NCI-H748 (cell line): ENCODE measurements around the gene CRB3.

Source experiments
- DNase-seq: peaks from one replicate; lab custom pipeline; 2025; ENCODE audit not compliant: unreplicated experiment; lab: John Stamatoyannopoulos, UW

Gene CRB3

DNA sequence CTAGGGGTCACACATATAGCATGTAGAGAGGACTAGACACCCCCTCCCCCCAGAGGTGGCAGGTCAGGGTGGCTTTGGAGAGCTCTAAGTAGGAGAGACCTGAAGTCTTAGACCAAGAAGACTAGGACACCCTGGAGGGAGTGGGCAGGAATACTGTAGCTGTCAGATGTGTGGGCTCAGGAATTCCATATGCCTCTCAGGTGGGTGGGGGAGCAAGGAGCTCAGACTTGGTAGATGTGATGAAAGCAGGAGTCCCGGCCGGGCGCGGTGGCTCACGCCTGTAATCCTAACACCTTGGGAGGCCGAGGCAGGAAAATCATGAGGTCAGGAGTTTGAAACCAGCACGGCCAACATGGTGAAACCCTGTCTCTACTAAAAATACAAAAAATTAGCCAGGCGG, 1.6 kb downstream of the CRB3 start:
- DNase-seq = no peak

DNA sequence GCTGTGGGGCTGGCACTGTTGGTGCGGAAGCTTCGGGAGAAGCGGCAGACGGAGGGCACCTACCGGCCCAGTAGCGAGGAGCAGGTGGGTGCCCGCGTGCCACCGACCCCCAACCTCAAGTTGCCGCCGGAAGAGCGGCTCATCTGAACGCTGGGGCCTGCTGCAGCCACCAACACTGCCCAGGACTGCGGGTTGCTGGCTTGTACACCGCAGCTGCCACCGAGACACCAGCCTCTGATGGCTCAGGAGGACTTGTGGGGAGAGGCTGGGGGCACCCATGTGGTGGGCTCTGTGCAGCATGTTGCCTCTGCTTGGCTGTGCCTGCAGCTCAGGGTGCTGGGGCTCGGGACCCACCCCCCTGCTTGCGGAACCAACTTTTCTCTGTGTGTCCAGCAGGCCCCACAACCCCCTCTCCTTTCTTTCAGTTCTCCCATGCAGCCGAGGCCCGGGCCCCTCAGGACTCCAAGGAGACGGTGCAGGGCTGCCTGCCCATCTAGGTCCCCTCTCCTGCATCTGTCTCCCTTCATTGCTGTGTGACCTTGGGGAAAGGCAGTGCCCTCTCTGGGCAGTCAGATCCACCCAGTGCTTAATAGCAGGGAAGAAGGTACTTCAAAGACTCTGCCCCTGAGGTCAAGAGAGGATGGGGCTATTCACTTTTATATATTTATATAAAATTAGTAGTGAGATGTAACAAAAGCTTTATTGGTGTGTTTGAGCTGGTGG, 2.6 kb downstream of the CRB3 start:
- no peak for DNase-seq

- DNase-seq = no peak
Measured at GRCh38 chr19:6467384-6467783, 3.3 kb downstream of the CRB3 start.

GRCh38 chr19:6470173-6470572, 6.1 kb downstream of the CRB3 start:
- no peak for DNase-seq

DNA sequence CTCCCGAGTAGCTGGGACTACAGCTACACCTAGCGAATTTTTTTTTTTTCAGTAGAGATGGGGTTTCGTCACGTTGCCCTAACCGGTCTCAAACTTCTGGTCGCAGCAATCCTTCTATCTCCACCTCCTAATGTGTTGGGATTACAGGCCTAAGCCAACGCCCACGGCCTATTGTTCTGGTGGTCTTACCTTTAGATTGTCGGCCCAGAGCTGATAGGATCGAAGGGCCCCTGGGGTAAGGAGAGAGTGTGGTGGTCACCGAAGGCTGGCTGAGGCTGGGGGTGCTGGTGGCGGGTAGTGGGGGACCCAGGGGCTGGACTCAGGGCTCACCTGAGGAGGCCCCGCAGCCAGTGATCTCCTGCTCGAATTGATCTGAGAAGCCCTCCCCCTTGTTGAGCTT, 7.0 kb downstream of the CRB3 start:
- no peak for DNase-seq

DNA sequence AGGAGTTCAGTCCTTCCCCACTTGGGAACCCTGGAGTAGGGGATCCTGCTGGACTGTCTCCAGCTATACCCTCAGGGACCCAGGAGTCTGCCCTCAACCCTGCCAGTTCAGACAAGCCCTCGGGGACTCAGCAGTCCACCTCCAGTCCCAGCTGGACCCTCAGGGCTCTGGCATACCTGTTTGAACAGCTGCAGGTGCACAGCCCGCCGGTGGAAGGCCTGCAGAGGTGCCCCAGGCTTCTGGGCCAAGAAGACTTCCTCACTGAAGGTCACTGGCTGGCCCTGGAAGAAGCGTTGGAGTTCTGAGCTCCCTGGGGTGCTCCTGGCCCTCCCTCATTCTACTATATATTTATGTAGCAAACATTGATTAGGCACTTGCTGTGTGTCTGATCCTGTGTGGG, 8.6 kb downstream of the CRB3 start:
- DNase-seq = peak; percentile 5

DNA sequence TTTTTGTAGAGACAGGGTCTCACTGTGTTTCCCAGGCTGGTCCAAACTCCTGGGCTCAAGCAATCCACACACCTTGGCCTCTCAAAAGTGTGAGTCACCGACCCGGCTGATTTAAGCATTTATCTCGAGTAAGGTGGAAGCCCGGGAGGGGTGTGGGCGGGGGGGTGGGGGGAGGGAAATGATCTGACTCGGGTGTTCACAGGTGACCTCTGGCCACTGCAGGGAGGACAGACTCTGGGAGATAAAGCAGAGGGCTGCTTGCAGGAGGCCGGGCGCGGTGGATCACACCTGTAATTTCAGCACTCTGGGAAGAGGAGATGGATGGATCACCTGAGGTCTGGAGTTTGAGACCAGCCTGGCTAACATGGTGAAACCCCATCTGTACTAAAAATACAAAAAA, 9.6 kb downstream of the CRB3 start:
- DNase-seq = no peak

DNA sequence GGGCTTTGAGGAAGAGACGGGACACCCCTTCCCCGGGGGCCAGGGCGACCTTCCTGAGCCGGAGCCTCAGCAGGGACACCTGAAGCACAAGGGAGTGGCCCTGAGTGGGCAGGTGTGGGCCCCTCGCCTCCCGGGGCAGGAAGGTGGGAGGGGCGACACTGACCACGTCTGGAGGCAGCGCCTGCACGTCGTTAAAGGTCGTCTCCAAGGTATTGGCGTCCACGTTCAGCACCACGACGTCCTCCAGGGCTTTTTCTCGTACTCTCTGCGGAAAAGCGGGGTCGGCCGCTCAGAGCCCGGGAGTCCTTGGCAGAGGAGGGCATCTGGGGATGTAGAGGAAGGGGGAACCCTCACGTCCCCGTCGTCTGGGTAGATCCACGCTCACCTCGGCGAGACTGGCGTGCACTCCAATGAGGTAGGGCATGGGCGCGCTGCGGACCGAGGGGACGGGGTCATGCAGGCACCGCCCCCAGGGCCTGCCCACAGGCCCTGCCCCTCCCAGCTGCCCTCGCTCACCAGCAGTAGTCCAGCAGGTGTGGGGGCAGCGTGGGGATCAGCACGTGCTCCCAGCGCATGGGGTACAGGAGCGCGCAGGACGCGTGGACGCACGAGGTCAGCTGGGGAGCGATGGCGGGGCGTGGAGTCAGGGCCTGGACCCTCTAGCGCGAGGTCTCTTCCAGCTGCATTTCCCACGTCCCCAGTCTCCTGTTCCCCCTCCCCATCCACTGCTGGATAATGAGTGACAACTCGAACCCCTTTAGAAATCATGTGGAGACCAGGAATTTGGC, 11.4 kb downstream of the CRB3 start:
- no peak for DNase-seq

- DNase-seq = peak; percentile 46
Measured at GRCh38 chr19:6476155-6476895, 12.3 kb downstream of the CRB3 start.

DNA sequence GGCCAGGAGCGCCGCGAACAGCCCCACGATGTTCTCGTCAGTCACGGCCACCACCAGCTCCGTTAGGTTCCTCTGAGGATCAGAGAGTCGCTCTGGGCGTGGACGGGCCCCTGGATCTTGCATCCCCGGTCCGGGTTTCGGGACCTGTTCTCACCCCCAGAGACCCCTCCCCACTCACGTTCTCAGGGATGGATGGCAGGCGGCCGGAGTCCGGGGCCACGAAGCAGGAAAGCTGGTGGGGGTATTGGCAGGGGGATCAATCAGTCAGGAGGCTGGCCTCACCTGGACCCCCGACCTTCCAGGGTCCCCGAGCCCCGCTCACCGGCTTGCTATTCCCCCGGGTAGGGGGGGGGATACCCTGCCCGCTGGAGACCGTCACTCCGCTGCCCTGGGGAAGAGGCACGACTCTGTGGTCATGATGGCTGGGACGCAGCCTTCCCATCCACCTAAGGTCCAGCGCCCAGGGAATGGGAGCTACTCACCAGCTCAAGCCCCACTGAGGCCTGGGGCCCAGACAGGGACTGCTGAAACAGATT, 12.9 kb downstream of the CRB3 start:
- no peak for DNase-seq

- no peak for DNase-seq
Measured at GRCh38 chr19:6478815-6479214, 14.7 kb downstream of the CRB3 start.

DNA sequence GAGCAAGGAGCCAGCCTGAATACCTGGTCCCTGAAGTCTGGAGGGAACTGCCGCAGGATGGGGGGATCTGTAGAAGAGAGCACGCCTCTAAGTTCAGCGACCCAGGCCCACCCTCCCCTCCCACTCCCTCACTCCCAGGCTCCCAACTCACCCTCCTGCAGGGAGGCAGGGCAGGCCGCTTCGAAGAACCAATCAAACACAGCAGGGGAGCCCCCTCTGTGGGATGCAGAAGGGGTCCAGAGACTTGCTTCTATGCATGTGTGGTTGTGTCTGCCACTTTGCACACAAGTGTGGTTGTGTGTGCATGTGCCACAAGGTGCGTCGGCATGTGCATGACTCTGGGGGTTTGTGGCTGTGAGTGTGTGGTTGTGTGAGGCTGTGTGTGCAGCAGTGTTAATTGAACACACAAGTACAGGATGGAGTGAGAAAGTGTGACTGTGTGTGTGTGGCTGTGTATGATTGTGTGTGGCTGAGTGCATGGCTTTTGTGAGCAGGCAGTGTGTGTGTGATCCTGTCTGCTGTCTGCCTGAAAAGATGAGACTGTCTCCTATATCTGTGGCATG, 15.8 kb downstream of the CRB3 start:
- no peak for DNase-seq

- no peak for DNase-seq
Measured at GRCh38 chr19:6480848-6481415, 16.9 kb downstream of the CRB3 start.

GRCh38 chr19:6481541-6482342, 17.7 kb downstream of the CRB3 start, which contains the start of gene DENND1C:
DENND1C (minus strand) TSS chr19:6481787; CDS start chr19:6481695, 92 bp downstream.
- DNase-seq = no peak

DNA sequence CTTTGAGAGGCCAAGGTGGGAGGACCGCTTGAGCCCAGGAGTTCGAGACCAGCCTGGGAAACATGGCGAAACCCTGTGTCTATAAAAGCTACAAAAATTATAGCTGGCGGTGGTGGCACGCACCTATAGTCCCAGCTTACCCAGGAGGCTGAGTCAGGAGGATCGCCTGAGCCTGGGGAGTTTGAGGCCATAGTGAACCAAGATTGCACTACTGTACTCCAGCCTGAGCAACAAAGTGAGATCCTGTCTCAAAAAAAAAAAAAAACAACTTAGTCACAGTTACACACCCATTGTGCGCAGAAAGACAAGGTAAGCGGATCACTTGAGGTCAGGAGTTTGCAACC, 18.2 kb downstream of the CRB3 start:
- no peak for DNase-seq

DNA sequence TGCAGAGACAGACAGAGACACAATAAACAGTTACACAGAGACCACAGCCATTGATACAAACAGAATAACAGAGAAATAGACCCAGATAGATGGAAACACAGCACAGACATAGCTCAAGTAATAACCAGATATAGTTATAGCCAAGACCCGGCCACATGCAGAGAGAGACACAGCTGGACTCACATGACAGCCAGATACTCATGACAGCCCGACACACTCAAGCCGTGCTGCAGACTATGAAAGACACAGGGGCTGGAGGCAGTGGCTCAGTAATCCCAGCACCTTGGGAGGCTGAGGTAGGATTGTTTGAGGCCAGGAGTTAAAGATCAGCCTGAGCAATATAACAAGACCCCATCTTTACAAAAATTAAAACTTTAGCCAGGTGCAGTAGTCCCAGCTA, 19.2 kb downstream of the CRB3 start:
- no peak for DNase-seq

GRCh38 chr19:6484230-6484629, 20.2 kb downstream of the CRB3 start:
- no peak for DNase-seq

DNA sequence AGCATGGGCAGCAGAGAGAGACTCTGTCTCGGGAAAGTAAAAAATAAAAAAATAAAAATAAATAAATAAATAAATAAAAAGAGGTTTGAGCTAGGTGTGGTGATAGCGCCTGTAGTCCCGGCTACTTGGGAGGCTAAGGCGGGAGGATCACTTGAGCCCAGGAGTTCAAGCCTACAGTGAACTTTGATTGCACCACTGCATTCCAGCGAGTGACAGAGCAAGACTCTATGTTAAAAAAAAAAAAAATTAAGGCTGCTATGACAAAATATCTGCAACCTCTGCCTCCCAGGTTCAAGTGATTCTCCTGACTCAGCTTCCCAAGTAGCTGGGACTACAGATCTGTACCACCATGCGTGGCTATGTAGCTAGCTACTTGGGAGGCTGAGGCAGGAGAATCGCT, 20.8 kb downstream of the CRB3 start:
- no peak for DNase-seq

DNA sequence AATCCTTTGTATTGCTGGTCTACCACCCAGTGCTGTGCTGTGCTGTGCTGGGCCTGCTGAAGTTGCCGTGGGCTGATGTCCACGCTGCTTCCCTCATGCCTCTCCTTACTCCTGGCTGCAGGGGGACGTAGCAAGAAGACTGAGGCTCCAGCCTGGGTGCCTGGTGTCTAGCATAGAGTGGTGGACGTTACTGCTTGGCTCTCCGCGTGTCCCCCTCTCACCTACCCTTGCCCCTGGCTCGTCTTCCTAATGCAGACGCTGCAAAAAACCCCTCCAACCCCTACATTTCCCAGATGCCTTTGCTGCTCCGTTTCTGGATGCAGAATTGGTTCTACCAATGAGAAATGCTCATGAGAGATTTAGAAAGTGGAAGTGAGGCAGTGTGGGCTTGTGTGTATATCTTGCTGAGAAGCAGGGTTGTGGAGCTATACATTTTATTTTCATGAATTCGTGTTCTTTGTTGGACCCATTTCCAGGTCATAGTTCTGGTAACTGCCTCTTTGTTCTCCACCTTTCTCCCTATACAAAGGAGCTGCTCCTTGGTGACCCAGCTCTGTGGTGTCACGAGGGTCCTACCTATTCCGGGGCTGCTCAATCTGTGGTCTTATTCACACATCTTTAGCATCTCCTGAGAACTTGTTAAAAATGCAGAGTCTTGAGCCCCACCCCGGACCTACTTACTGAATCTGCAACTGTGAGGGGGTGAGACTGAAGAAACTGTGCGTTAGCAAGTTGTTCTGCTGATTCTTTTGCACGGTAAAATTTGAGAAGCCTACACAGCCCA, 25.4 kb downstream of the CRB3 start:
- DNase-seq = no peak
